Measurements from ENCODE around the gene CNIH1.

The CNIH1 gene

DNA sequence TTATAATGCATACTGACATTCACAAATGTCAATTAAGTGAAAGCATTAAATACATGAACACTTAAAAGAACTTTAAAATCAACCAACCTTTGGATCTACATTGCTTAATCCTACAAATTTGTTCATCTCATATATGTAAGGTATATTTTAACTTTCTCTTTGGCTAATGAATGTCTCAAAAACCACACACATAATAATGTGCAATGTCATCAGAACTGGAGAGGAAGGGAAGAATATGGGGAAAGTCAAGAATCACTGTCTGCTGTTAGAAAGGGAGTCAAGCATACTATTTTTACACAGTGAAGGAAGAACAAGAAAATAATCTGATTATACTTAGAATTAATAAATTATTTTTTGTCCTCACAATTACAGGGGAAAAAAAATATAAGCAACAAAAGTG lies 42.7 kb upstream of the CNIH1 start:
- Histone ChIP-seq H3K27me3 (ENCODE audit: insufficient read depth, low read depth) (no peaks in the 10 kb centered on the region), H3K27ac (no peak overlapping the region), H4K20me1 (ENCODE audit: insufficient read depth) (no peaks in the 10 kb centered on the region), H3K79me2 (ENCODE audit: insufficient read depth, low read depth) (peaks cover 49% of the 10 kb centered on the region; the same call in 1 of the 2 replicates), H3K4me1 (ENCODE audit: low read depth, poor library complexity, severe bottlenecking) (peaks cover 42% of the 10 kb centered on the region), H3K4me3 (IDR thresholded peaks at IDR 0.05; ENCODE audit: insufficient read depth, low read depth, low read length) (no peak overlapping the region), H3K9ac (no peak overlapping the region), H3K36me3 (ENCODE audit: insufficient read depth) (peaks cover 3% of the 10 kb centered on the region; the same call in 1 of the 2 replicates), H3K4me2 (no peak overlapping the region), H2AFZ (ENCODE audit: low read depth) (no peak overlapping the region)
- TF ChIP-seq, protein P1, sequence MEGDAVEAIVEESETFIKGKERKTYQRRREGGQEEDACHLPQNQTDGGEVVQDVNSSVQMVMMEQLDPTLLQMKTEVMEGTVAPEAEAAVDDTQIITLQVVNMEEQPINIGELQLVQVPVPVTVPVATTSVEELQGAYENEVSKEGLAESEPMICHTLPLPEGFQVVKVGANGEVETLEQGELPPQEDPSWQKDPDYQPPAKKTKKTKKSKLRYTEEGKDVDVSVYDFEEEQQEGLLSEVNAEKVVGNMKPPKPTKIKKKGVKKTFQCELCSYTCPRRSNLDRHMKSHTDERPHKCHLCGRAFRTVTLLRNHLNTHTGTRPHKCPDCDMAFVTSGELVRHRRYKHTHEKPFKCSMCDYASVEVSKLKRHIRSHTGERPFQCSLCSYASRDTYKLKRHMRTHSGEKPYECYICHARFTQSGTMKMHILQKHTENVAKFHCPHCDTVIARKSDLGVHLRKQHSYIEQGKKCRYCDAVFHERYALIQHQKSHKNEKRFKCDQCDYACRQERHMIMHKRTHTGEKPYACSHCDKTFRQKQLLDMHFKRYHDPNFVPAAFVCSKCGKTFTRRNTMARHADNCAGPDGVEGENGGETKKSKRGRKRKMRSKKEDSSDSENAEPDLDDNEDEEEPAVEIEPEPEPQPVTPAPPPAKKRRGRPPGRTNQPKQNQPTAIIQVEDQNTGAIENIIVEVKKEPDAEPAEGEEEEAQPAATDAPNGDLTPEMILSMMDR (conservative IDR thresholded peaks at IDR 0.05; ENCODE audit: low read depth, low read length) = no peak

DNA sequence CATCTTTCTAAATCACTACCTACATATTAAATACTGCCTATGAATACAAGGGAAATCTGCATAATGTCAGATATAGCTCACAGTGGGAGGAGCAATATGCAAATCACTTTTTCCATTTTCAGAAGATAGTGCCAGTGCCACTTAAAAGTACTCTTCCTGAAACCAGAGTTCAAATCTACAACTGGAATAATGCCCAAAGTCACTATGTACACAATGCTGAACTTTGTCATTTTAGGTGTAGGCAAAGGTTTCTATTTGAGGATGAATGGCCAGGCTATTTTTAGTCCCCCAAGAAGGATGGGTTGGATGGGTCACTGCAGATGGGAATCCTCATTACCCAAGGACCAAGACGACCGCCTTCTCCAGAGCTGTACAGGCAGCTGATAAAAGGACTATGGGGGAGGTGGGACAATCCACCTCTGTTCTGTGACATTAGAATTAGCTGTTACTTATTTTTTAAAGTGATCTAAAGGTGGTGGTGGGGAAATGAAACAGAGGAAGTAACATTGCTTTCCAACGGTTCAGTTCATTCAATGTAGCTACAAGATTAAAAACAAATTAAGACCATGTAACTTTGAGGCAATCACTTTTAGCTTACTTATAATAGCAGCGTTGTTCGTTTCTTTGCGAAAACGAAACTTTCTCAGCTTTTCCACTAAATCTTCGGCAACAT lies 42.0 kb upstream of the CNIH1 start:
- TF ChIP-seq, protein P1 (conservative IDR thresholded peaks at IDR 0.05; ENCODE audit: low read depth, low read length) = no peak
- Histone ChIP-seq H3K36me3 (ENCODE audit: insufficient read depth) (peaks cover 3% of the 10 kb centered on the region; the same call in 1 of the 2 replicates), H2AFZ (ENCODE audit: low read depth) (no peak overlapping the region), H3K9ac (no peak overlapping the region), H3K4me2 (no peak overlapping the region), H3K27me3 (ENCODE audit: insufficient read depth, low read depth) (no peaks in the 10 kb centered on the region), H3K4me1 (ENCODE audit: low read depth, poor library complexity, severe bottlenecking) (peaks cover 42% of the 10 kb centered on the region), H3K4me3 (IDR thresholded peaks at IDR 0.05; ENCODE audit: insufficient read depth, low read depth, low read length) (no peak overlapping the region), H4K20me1 (ENCODE audit: insufficient read depth) (no peaks in the 10 kb centered on the region), H3K27ac (no peak overlapping the region), H3K79me2 (ENCODE audit: insufficient read depth, low read depth) (peaks cover 45% of the 10 kb centered on the region; the same call in 1 of the 2 replicates)

DNA sequence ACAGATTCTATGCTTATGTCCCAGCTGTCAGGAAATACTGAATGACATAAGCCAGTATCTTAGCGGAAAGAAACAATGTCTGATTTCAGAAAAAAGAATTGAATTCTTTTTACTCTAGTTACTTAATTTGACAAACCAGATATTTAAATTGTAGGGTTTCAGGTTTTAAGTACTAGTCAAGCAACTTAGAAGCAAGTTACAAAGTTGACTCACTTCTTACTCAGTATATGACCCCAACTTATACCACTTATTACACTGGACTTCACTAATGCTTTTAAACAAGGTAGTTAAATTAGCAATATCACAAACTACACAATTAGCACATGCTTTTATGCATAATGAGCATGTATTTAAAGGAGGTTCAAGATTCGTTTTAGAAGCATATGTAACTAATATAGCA lies 40.5 kb upstream of the CNIH1 start:
- Histone ChIP-seq H4K20me1 (ENCODE audit: insufficient read depth) (no peaks in the 10 kb centered on the region), H3K4me3 (IDR thresholded peaks at IDR 0.05; ENCODE audit: insufficient read depth, low read depth, low read length) (no peak overlapping the region), H2AFZ (ENCODE audit: low read depth) (no peak overlapping the region), H3K27me3 (ENCODE audit: insufficient read depth, low read depth) (no peaks in the 10 kb centered on the region), H3K79me2 (ENCODE audit: insufficient read depth, low read depth) (peaks cover 32% of the 10 kb centered on the region; the same call in 1 of the 2 replicates), H3K36me3 (ENCODE audit: insufficient read depth) (peaks cover 3% of the 10 kb centered on the region; the same call in 1 of the 2 replicates), H3K27ac (no peak overlapping the region), H3K9ac (no peak overlapping the region), H3K4me1 (ENCODE audit: low read depth, poor library complexity, severe bottlenecking) (peaks cover 33% of the 10 kb centered on the region), H3K4me2 (no peak overlapping the region)
- TF ChIP-seq, protein P1 (conservative IDR thresholded peaks at IDR 0.05; ENCODE audit: low read depth, low read length) = no peak

DNA sequence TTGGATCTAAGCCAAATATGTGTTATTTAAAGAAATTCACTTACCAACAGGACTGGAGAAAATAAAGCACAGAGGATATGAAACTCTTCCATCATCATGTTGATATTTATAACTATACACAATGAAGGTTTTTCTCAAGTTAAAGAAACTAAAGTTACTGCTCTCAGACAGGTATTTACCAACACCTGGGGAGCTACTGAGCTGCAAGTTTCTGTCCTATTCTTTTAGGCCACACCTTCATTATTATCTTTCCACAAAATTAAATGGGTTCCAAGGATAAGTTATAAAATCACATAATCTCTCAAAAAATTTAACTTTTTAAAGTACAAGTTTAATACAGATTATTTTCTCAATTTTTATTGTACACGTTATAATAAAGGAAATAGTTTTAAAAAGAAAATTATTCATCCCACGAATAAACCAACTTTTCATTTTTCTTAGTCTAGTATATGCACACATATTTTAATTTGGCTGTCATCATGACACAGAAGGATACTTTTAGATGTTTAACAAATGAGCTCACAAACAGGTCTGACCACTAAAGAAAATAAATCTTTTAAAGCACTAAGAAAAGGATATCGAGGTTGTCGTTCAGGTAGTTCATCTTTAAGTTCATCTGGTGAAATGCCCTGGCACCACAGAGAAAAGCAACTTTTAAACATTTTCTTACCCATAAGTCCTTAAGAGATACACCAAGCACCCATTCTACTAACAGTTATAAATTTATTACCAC lies 39.8 kb upstream of the CNIH1 start:
- TF ChIP-seq, protein P1 (conservative IDR thresholded peaks at IDR 0.05; ENCODE audit: low read depth, low read length) = no peak
- H2AFZ ChIP-seq (ENCODE audit: low read depth) = no peak overlapping the region
- H3K4me1 ChIP-seq (ENCODE audit: low read depth, poor library complexity, severe bottlenecking) = peaks cover 26% of the 10 kb centered on the region
- H3K27me3 ChIP-seq (ENCODE audit: insufficient read depth, low read depth) = no peaks in the 10 kb centered on the region
- no peak overlapping the region for H3K27ac ChIP-seq
- no peak overlapping the region for H3K4me2 ChIP-seq
- no peak overlapping the region for H3K4me3 ChIP-seq (IDR thresholded peaks at IDR 0.05; ENCODE audit: insufficient read depth, low read depth, low read length)
- no peaks in the 10 kb centered on the region for H4K20me1 ChIP-seq (ENCODE audit: insufficient read depth)
- peaks cover 25% of the 10 kb centered on the region; the same call in 1 of the 2 replicates for H3K79me2 ChIP-seq (ENCODE audit: insufficient read depth, low read depth)
- H3K36me3 ChIP-seq (ENCODE audit: insufficient read depth) = peaks cover 3% of the 10 kb centered on the region; the same call in 1 of the 2 replicates
- H3K9ac ChIP-seq = no peak overlapping the region

Data from KMS-11 (cell line).